Right renal pelvis (tissue), 4 donors: Measurements from ENCODE around the gene ZNF264. TPM values are rescaled to one million over a fixed set of nuclear protein-coding genes. Genes with fewer than 3 reads are reported as not detected.
"Not testable (repeated sequence)": the region's sequence is repeated elsewhere in the genome, so short reads cannot be mapped to it uniquely, and the experiment has no call there.

Source experiments
- DNase-seq, 4 donors: peaks; one replicate each; pipeline ENCODE4 v3.0.0-alpha.2; 2013; ENCODE audit warnings: low read depth in 4 of 4, low spot score in 3 of 4, missing footprints in 1 of 4
- polyA plus RNA-seq, 4 donors: library from polyadenylated mRNA; unstranded; fragments of 120-200 nt; gene quantifications; one replicate each; pipeline ENCODE4 v1.2.1, GENCODE V29; 2013; ENCODE audit not compliant: insufficient read length in 4 of 4

Gene ZNF264
- polyA plus RNA-seq, 4 donors: 18.0 to 23.1 (median 19.8) TPM

DNA sequence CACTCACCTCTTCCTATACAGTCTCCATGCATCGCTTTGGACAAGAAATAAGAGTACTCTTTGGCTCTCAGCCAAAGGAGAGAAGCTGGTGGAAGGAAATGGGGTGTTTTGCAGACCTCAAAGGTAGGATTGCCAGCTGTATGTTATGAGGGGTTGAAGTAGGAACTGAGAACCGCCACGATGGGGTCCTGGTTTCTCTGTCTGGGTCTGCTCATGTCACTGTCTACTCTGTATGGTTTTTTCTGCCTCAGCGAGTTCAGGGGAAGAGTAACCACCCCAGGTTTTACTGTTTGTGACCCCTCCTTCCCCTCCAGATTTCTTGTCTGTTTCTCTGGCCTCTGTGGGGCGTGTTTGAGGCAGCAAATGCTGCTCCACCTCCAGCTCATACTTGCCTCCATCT, 53.2 kb downstream of the ZNF264 start:
- no peak for DNase-seq

- no peak for DNase-seq
Observed at GRCh38 chr19:57245066-57245465, 53.8 kb downstream of the ZNF264 start.

DNA sequence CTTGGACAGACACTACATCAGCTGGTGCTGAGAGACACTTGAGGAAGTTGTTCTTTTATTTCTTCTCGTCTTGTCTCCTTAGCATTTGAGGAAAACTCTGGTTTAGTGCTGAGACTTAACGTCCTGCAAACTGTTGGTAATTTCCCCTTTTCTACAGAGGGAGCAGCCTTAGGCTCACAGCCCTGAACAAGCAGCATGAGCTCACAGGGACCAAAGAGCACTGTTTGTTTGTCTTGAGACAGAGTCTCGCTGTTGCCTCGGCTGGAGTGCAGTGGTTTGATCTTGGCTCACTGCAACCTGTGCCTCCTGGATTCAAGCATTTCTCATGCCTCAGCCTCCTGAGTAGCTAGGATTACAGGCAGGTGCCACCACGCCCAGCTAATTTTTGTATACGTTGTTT, 54.7 kb downstream of the ZNF264 start:
- DNase-seq: no peak

GRCh38 chr19:57248646-57249045, 57.3 kb downstream of the ZNF264 start:
- DNase-seq: no peak

DNA sequence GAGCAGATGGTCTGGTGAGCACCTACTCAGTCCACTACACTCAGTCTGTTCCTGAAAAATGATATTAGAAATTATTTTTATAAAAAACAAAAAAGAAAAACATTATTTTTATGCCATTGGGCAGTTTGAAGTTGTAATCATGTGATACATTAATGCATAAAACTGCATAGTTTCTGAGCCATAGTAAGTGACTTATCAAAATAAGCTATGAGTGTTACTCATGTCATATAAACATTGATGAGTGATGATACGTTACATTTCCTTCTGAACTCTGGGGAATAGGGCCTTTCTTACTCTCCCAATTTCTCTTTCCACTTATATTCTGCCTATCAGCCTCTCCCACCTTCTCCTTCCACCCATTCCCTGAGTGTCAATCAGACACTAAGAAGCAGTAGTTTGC, 58.0 kb downstream of the ZNF264 start:
- no peak for DNase-seq

DNA sequence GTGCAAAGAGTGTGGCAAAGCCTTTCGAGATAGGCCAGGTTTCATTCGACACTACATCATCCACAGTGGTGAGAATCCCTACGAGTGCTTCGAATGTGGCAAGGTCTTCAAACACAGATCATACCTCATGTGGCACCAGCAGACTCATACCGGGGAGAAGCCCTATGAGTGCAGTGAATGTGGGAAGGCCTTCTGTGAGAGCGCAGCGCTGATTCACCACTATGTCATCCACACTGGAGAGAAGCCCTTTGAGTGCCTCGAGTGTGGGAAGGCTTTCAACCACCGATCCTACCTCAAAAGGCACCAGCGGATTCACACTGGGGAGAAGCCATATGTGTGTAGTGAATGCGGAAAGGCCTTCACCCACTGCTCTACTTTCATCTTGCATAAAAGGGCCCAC, 62.5 kb downstream of the ZNF264 start:
- not testable (repeated sequence) for DNase-seq

GRCh38 chr19:57262044-57262443, 70.7 kb downstream of the ZNF264 start:
- no peak for DNase-seq

DNA sequence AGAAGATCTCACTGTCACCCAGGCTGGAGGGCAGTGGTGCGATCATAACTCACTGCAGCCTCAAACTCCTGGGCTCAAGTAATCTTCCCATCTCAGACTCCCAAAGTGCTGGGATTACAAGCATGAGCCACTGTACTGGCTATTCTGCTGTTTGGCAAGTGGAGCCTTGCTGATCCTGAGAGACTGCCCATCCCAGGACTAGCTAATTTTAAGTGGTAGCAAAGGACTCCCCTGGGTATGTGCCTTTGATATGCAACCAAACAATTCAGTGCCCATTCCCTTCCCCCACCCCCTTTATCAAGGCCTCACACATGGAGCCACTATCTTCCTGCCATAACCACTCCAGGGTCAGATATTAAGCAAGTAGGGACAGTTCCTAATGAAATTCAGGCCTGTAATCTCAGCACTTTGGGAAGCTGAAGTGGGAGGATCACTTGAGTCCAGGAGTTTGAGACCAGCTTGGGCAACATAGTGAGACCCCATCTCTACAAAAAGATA, 72.0 kb downstream of the ZNF264 start:
- no peak for DNase-seq

GRCh38 chr19:57267291-57267690, 76.0 kb downstream of the ZNF264 start:
- DNase-seq: peak in 1 of 4 donors; percentile 39

DNA sequence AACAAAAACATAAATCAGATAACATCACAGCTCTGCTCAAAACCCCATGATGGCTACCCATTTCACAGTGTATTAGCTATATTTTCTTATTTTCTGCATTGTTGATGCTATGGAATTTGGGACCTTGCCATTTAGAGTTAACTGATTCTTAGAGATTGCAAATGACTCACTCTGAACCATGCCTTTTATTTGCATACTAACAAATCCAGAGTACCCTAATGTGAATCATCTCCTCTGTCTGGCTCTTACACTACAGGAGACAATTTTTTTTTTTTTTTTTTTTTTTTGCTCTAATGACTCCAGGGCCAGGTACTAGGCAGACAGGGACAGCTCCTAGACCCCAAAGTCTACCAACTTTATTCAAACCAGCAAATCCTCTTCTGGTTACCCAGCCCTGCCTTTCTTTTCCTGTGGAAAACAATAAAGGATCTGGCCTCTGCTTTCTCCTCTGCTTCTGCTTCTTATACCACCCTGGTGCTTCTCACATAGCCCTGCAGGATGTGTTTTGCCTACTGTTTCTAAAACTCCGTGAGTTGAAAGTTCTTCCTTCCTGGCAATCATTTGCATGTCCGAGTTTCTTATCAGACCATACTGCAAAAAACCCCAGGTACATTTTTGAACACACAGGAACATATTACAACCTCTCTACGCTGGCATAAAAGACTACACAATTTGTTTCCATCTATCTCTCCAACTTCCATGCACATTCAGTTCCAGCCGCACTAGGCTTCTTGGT, 78.4 kb downstream of the ZNF264 start:
- no peak for DNase-seq

- DNase-seq: no peak
Observed at GRCh38 chr19:57271280-57271679, 80.0 kb downstream of the ZNF264 start.

Other genes starting within 250 kb of the ZNF264 start
- gene USP29, start 71.5 kb upstream of the ZNF264 start, polyA plus RNA-seq: not detected
- gene ZIM3, start 46.3 kb upstream of the ZNF264 start, polyA plus RNA-seq: under 1 TPM in 1 of 4 donors, not detected in 3; 0.04 TPM
- gene DUXA, start 24.0 kb upstream of the ZNF264 start, polyA plus RNA-seq: not detected
- 1 to 10 TPM; 1.3 to 5.1 (median 2.2) TPM for gene AURKC, start 39.5 kb downstream of the ZNF264 start, polyA plus RNA-seq
- 1 to 10 TPM; 4.7 to 5.5 (median 5.1) TPM for gene ZNF805, start 49.1 kb downstream of the ZNF264 start, polyA plus RNA-seq
- gene ZNF460, start 89.0 kb downstream of the ZNF264 start, polyA plus RNA-seq: 1 to 10 TPM; 1.5 to 2.6 (median 2.6) TPM
- 1 to 10 TPM; 7.9 to 9.1 (median 8.6) TPM for gene ZNF543, start 129.0 kb downstream of the ZNF264 start, polyA plus RNA-seq
- gene ZNF304, start 159.8 kb downstream of the ZNF264 start, polyA plus RNA-seq: 10 to 100 TPM; 14.7 to 19.4 (median 18.2) TPM
- 10 to 100 TPM; 16.5 to 18.9 (median 17.8) TPM for gene TRAPPC2B, start 172.1 kb downstream of the ZNF264 start, polyA plus RNA-seq
- gene ZNF547, start 172.1 kb downstream of the ZNF264 start, polyA plus RNA-seq: 1 to 10 TPM; 4.5 to 6.9 (median 5.6) TPM
- 10 to 100 TPM; 18.0 to 22.4 (median 21.1) TPM for gene ZNF548, start 198.4 kb downstream of the ZNF264 start, polyA plus RNA-seq
- 10 to 100 TPM in 3 of 4 donors, 1 to 10 TPM in 1; 9.6 to 13.7 (median 11.1) TPM for gene ZNF17, start 219.7 kb downstream of the ZNF264 start, polyA plus RNA-seq
- gene ZNF749, start 243.8 kb downstream of the ZNF264 start, polyA plus RNA-seq: 10 to 100 TPM; 10.1 to 15.8 (median 12.6) TPM